GM12874 (cell line): ENCODE results near the gene SOX11.

Source experiments
- TF ChIP-seq, protein P1 (sequence below): IDR thresholded peaks from 2 replicates; pipeline ENCODE4 v1.5.1; 2011; ENCODE audit warnings: low read depth, mild to moderate bottlenecking, control low read depth, low read length, moderate library complexity; ENCODE audit not compliant: insufficient read depth

SOX11 gene

DNA sequence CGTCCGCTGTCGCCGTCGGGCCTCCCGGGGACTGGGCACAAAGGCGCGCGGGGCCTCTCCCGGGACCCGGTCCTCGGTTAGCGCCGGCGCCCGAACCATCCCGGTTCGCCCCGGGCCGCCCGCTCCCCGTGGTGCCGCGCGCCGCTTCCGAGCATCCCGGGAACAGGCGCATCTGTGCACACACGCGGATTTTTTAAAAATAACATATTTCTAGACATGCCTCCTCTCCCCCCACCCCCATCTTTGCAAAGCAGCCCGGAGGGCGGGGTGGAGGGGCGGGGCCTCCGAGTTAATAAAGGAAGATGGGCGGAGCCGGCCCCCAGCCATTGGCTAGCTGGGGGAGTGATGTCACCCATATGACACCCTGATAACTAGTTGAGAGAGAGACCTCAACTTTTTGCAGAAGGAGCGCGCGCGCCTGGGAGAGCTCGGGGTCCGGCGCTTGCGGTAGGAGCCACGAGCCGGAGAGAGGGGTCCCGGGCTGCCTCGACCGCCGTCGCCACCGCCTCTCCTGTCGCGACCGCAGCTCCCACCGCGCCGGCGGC lies at the start of gene SOX11:
Gene SOX11 (plus strand): TSS at position 400 of the 545 bp plus-strand sequence. CDS start 338 bp downstream, outside the sequence.
- TF ChIP-seq, protein P1, sequence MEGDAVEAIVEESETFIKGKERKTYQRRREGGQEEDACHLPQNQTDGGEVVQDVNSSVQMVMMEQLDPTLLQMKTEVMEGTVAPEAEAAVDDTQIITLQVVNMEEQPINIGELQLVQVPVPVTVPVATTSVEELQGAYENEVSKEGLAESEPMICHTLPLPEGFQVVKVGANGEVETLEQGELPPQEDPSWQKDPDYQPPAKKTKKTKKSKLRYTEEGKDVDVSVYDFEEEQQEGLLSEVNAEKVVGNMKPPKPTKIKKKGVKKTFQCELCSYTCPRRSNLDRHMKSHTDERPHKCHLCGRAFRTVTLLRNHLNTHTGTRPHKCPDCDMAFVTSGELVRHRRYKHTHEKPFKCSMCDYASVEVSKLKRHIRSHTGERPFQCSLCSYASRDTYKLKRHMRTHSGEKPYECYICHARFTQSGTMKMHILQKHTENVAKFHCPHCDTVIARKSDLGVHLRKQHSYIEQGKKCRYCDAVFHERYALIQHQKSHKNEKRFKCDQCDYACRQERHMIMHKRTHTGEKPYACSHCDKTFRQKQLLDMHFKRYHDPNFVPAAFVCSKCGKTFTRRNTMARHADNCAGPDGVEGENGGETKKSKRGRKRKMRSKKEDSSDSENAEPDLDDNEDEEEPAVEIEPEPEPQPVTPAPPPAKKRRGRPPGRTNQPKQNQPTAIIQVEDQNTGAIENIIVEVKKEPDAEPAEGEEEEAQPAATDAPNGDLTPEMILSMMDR: no peak

DNA sequence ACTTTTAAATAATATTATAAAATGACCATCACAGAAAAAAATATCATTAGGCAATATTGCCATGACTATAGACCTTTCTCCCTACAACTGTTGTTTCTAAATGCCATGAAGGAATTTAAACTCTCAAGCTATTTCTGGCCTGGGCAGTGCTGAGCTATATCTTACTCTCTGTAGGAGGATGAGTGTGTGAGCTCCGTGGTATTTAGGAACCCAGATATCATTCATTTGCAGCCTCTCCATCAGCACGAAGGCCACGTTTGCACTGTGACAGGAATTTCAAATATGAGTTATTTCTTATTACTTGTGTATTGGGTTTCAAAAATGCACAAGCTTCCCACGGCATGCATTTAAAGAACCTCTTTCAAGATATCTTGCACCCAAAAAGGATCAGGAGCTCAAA lies 35.0 kb upstream of the SOX11 start:
- TF ChIP-seq, protein P1: no peak

DNA sequence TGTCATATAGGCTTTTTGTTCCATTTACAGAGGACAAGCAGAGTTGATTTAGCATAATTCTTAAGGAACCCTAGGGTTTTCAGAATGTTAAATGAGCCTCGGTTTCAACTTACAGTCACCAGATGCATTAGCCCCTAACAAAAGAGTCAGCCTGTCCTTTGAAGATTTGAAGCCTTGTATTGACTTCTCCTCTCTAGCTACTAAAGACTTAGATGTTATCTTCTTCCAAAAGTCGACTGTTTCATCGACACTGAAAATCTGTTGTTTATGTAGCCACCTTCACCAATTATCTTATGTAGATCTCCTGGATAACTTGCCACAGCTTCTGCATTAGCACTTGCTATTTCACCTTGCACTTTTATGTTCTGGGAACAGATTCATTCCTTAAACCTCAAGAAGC lies 31.6 kb upstream of the SOX11 start:
- TF ChIP-seq, protein P1: no peak

DNA sequence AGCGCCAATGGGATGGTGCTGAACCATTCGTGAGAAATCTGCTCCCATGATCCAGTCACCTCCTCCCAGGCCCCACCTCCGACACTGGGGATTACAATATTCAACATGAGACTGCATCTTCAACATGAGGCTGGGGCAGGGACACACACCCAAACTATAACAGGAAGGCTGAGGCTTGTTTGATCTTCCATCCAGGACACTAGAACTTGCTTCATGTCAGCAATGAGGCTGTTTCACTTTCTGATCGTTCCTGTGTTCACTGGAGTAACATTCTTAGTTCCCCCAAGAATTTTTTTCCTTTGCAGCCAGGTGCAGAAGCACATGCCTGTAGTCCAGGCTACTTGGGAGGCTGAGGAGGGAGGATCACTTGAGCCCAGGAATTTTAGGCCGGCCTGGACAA lies 30.8 kb upstream of the SOX11 start:
- TF ChIP-seq, protein P1: no peak

DNA sequence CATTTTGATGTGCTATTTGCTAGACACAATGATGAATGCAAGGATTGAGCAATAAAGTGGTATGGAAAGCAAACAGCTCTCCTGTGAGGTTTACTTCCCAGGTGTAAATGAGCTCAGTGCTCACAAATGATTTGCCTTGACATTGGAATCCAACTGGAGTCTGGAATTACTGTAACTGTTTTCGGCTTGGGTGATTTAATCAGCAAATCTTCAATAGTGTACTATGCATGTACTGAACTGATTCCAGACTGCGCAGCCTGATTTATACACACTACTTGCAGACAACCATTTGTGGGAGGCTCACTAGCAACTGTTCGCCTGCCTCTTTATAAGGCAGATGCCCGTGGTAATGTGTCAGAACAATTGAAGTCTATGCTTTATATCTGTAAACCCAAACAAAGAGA lies 27.9 kb upstream of the SOX11 start:
- TF ChIP-seq, protein P1: no peak

DNA sequence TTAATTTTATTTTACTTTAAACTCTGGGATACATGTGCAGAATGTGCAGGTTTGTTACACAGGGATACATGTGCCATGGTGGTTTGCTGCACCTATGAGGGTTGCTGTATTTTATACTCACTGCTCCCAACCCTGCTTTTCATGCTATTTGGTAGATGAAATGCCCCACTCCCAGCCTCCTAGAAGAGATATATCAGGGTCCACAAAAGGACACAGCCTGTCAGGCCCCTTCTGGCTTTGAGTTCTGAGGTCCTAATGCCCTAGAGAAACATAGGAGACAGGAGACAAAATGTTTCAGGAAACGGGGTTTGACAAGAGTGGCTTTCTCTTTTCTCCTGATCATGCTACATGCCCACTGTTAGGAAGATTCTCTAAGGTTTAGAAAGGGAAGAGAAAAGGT lies 27.1 kb upstream of the SOX11 start:
- TF ChIP-seq, protein P1: no peak

DNA sequence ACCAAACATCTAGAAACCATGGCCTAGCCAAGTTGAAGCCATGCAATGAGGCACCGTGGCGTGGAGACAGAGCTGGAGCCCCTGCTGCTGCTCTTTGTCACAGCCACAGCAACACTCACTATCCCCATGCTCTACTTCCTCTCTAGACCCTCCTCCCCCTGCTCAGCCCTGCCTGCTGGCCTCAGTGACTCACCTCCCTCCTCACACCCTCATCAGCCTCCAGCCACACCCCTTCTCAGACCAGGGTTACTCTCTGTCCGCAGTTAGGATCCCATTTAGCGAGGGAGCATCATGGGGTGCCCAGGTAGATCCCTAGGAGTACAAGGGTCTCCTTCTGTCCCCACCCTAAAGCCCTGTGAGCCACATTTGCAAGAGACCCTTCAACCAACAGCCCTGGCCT lies 25.4 kb upstream of the SOX11 start:
- TF ChIP-seq, protein P1: no peak
